HCT116 (cell line): ENCODE data around the gene CELF4. TPM values are rescaled to one million over a fixed set of nuclear protein-coding genes. Genes with fewer than 3 reads are reported as not detected.

Experiments
- ATAC-seq: fragments of 200-7000 bp; cut with Tn5 transposase; 2 replicates; pipeline ENCODE4 v1.9.1; 2020; ENCODE audit warnings: mild to moderate bottlenecking, moderate library complexity
- BruUV-seq: library from RNA; stranded (reverse); fragments of 400-500 nt; replicated peaks from 2 replicates; lab custom pipeline; 2021; lab: Mats Ljungman, UMichigan
- CTCF ChIA-PET: fragments of 300-600 bp; sonication (Branson Sonifier 250); formaldehyde crosslinking; loops from one replicate; lab custom pipeline; 2021; ENCODE audit warnings: antibody characterized with exemption; lab: Charles Lee
- POLR2A ChIA-PET: fragments of 300-600, 350-600 bp; sonication (Branson Sonifier 250); formaldehyde crosslinking; loops from one replicate; lab custom pipeline; 2021; ENCODE audit warnings: antibody characterized with exemption; lab: Charles Lee
- RAD21 ChIA-PET, 2 experiments: fragments of 300-600 bp; sonication (Branson Sonifier 250); formaldehyde crosslinking; loops; one replicate each; lab custom pipeline; 2023; ENCODE audit warnings: low total read pairs in 2 of 2; ENCODE audit not compliant: uncharacterized antibody in 2 of 2, unreplicated experiment in 2 of 2, low non-redundant PET in 1 of 2; lab: Charles Lee
- DNase-seq: peaks from one replicate; pipeline ENCODE4 v3.0.0-alpha.2; 2010; ENCODE audit warnings: low read depth, low spot score
- H2AFZ ChIP-seq: fragments of 200-600 bp; shearing (Covaris generic), sonication (generic); 2 replicates; pipeline ENCODE4 v1.6.1; 2017; ENCODE audit warnings: low read depth, mixed run types, mixed read lengths, antibody characterized with exemption, low read length; ENCODE audit not compliant: poor library complexity, severe bottlenecking
- H3K27ac ChIP-seq: 2 replicates; pipeline ENCODE4 v1.5.1; 2012; ENCODE audit warnings: low read depth, low read length
- H3K27me3 ChIP-seq: fragments of 200-600 bp; sonication (generic); 2 replicates; pipeline ENCODE4 v1.6.1; 2016; ENCODE audit warnings: mixed run types, low read length, mixed read lengths; ENCODE audit not compliant: insufficient read depth
- H3K36me3 ChIP-seq, 2 experiments: fragments of 200-500 bp in 1 of 2; fragments of 200-600 bp in 1 of 2; sonication (Bioruptor generic) in 1 of 2; sonication (generic) in 1 of 2; 2 replicates each; pipeline versions ENCODE4 v1.5.1 to v1.6.1; 2014 to 2016; ENCODE audit warnings: low read length in 2 of 2, inconsistent platforms in 1 of 2, mixed read lengths in 1 of 2, mixed run types in 1 of 2; ENCODE audit not compliant: insufficient read depth in 2 of 2, control insufficient read depth in 1 of 2
- H3K4me1 ChIP-seq, 2 experiments: fragments of 200-600 bp in 1 of 2; sonication (generic) in 1 of 2; 2 replicates each; pipeline versions ENCODE4 v1.5.1 to v1.6.1; 2012 to 2017; ENCODE audit warnings: low read length in 2 of 2, inconsistent platforms in 1 of 2, mild to moderate bottlenecking in 1 of 2, mixed read lengths in 1 of 2, mixed run types in 1 of 2, moderate library complexity in 1 of 2; ENCODE audit not compliant: insufficient read depth in 2 of 2, control insufficient read depth in 1 of 2
- H3K4me2 ChIP-seq: fragments of 200-600 bp; sonication (generic); 2 replicates; pipeline ENCODE4 v1.6.1; 2017; ENCODE audit warnings: mixed run types, low read length, mixed read lengths
- H3K4me3 ChIP-seq, 2 experiments: fragments of 200-600 bp in 1 of 2; sonication (generic) in 1 of 2; replicated peaks in 1 of 2; 2 replicates each; pipeline ENCODE4 v1.5.1; 2011 to 2016; ENCODE audit warnings: low read length in 2 of 2, control low read depth in 1 of 2, low read depth in 1 of 2, mild to moderate bottlenecking in 1 of 2, mixed read lengths in 1 of 2, mixed run types in 1 of 2
- H3K79me2 ChIP-seq: fragments of 200-600 bp; sonication (generic); 2 replicates; pipeline ENCODE4 v1.6.1; 2017; ENCODE audit warnings: mild to moderate bottlenecking, mixed run types, low read length, moderate library complexity, mixed read lengths; ENCODE audit not compliant: insufficient read depth
- H3K9ac ChIP-seq: fragments of 200-600 bp; sonication (generic); 2 replicates; pipeline ENCODE4 v1.6.1; 2016; ENCODE audit warnings: low read length, mixed read lengths
- H3K9me2 ChIP-seq: fragments of 200-600 bp; sonication (generic), shearing (Covaris generic); 2 replicates; pipeline ENCODE4 v1.6.1; 2017; ENCODE audit warnings: mixed run types, mild to moderate bottlenecking, moderate library complexity; ENCODE audit not compliant: insufficient read depth
- H3K9me3 ChIP-seq, 2 experiments: fragments of 200-500 bp in 1 of 2; fragments of 200-600 bp in 1 of 2; sonication (Bioruptor generic) in 1 of 2; sonication (generic) in 1 of 2; 2 replicates each; pipeline ENCODE4 v1.6.1; 2014 to 2017; ENCODE audit warnings: low read length in 2 of 2, mixed read lengths in 2 of 2, inconsistent platforms in 1 of 2, low read depth in 1 of 2, mild to moderate bottlenecking in 1 of 2, mixed run types in 1 of 2, moderate library complexity in 1 of 2; ENCODE audit not compliant: control insufficient read depth in 1 of 2, insufficient read depth in 1 of 2
- H4K20me1 ChIP-seq: fragments of 200-600 bp; sonication (generic), shearing (Covaris generic); 2 replicates; pipeline ENCODE4 v1.6.1; 2017; ENCODE audit warnings: mixed run types, mild to moderate bottlenecking, moderate library complexity; ENCODE audit not compliant: insufficient read depth
- CBX3 ChIP-seq: IDR thresholded peaks from 2 replicates; pipeline ENCODE4 v1.6.1; 2012; ENCODE audit warnings: low read depth
- CTCF ChIP-seq, 3 experiments: fragments of 200-600 bp in 1 of 3; sonication (generic) in 1 of 3; IDR thresholded peaks in 2 of 3; conservative IDR thresholded peaks in 1 of 3; 2 replicates each; pipeline ENCODE4 v1.5.1; 2012 to 2017; ENCODE audit warnings: low read depth in 2 of 3, low read length in 2 of 3, antibody characterized with exemption in 1 of 3, borderline replicate concordance in 1 of 3, control low read depth in 1 of 3, mild to moderate bottlenecking in 1 of 3, mixed read lengths in 1 of 3, mixed run types in 1 of 3, moderate library complexity in 1 of 3; ENCODE audit not compliant: insufficient read depth in 1 of 3
- EZH2 ChIP-seq: fragments of 200-600 bp; sonication (generic); IDR thresholded peaks from 2 replicates; pipeline ENCODE4 v1.6.1; 2017; ENCODE audit warnings: antibody characterized with exemption, mixed run types
- EZH2phosphoT487 ChIP-seq: fragments of 200-600 bp; IDR thresholded peaks from 2 replicates; pipeline ENCODE4 v1.6.1; 2018; ENCODE audit warnings: antibody characterized with exemption, borderline replicate concordance
- FOSL1 ChIP-seq: IDR thresholded peaks from 2 replicates; pipeline ENCODE4 v1.6.1; 2012; ENCODE audit warnings: low read depth
- MAX ChIP-seq: IDR thresholded peaks from 2 replicates; pipeline ENCODE4 v1.6.1; 2012
- POLR2AphosphoS5 ChIP-seq: IDR thresholded peaks from 2 replicates; pipeline ENCODE4 v1.6.1; 2011; ENCODE audit warnings: mild to moderate bottlenecking, low read depth, low read length, moderate library complexity
- RAD21 ChIP-seq: IDR thresholded peaks from 2 replicates; pipeline ENCODE4 v1.6.1; 2012; ENCODE audit warnings: low read depth, mild to moderate bottlenecking
- SIN3A ChIP-seq: IDR thresholded peaks from 2 replicates; pipeline ENCODE4 v1.6.1; 2012; ENCODE audit warnings: low read depth
- SRF ChIP-seq: IDR thresholded peaks from 2 replicates; pipeline ENCODE4 v1.6.1; 2012; ENCODE audit warnings: low read depth
- YY1 ChIP-seq: IDR thresholded peaks from 2 replicates; pipeline ENCODE4 v1.6.1; 2011; ENCODE audit warnings: low read length, low read depth, moderate library complexity, mild to moderate bottlenecking; ENCODE audit not compliant: insufficient replicate concordance; ENCODE audit errors: extremely low read depth
- intact Hi-C: fragments of 100-400 bp; cut with micrococcal nuclease; formaldehyde crosslinking; loops from 2 replicates; pipeline ENCODE4 v1.10.0; 2022
- total RNA-seq: library from RNA; stranded (reverse); gene quantifications from one replicate; pipeline ENCODE4 v1.2.1, GENCODE V29; 2021; ENCODE audit not compliant: unreplicated experiment

The CELF4 gene
- total RNA-seq, 1 experiment from 2014 or later = not detected

- Histone ChIP-seq H3K9ac (no peak overlapping the region), H3K27me3 (peaks cover 25% of the 10 kb centered on the region; the same call in 1 of the 2 replicates), H3K9me2 (no peaks in the 10 kb centered on the region), H3K4me1 (peaks cover 15 to 33% of the 10 kb centered on the region in 2 experiments), H2AFZ (no peak overlapping the region), H3K4me3 (no peak overlapping the region), H3K4me2 (0 out of 2 replicates have a peak overlapping the region, but pooled peaks have one; percentile 16), H3K36me3 (no peaks in the 10 kb centered on the region), H3K79me2 (no peaks in the 10 kb centered on the region), H4K20me1 (no peaks in the 10 kb centered on the region), H3K27ac (no peak overlapping the region), H3K9me3 (no peaks in the 10 kb centered on the region)
- no peak for TF ChIP-seq FOSL1
- no peak for TF ChIP-seq CBX3
- TF ChIP-seq MAX = no peak
- no peak for TF ChIP-seq POLR2AphosphoS5
- TF ChIP-seq EZH2 = no peak
- no peak for TF ChIP-seq SIN3A
- no peak for TF ChIP-seq SRF
- TF ChIP-seq EZH2phosphoT487 = no peak
- TF ChIP-seq CTCF (IDR thresholded peaks at IDR 0.05 in 2 of 3, conservative IDR thresholded peaks at IDR 0.05 in 1 of 3; ENCODE audit: borderline replicate concordance in 1 of 3, insufficient read depth in 1 of 3, low read depth in 2 of 3, low read length in 2 of 3) = no peak
- TF ChIP-seq RAD21 = no peak
- no peak for TF ChIP-seq YY1
- intact Hi-C loops = no loop called here
- DNase-seq (no peak), ATAC-seq (no peak)
- no TSS peak for BruUV-seq
- CTCF ChIA-PET = no interaction called here
- RAD21 ChIA-PET = no interaction called here
- POLR2A ChIA-PET = no interaction called here
Measured at GRCh38 chr18:37578182-37578678, 12.6 kb upstream of the CELF4 start.
